SU-DHL-6 (cell line): ENCODE results near the gene ATRN.
"Not testable (repeated sequence)": the region's sequence is repeated elsewhere in the genome, so short reads cannot be mapped to it uniquely, and the experiment has no call there.

Experiments
- H2AFZ ChIP-seq: fragments of 200-600 bp; sonication (generic); 2 replicates; pipeline ENCODE4 v1.6.1; 2014; ENCODE audit warnings: low read depth, mild to moderate bottlenecking, moderate library complexity, mixed read lengths, antibody characterized with exemption, low read length; ENCODE audit not compliant: severe bottlenecking
- H3F3A ChIP-seq: fragments of 200-600 bp; shearing (Covaris generic); 2 replicates; pipeline ENCODE4 v1.6.0; 2016; ENCODE audit warnings: antibody characterized with exemption, mild to moderate bottlenecking; ENCODE audit not compliant: insufficient read depth
- H3K27ac ChIP-seq: fragments of 200-600 bp; sonication (generic); 2 replicates; pipeline ENCODE4 v1.5.1; 2016; ENCODE audit warnings: low read depth, mild to moderate bottlenecking, low read length, moderate library complexity, mixed read lengths
- H3K27me3 ChIP-seq: fragments of 200-600 bp; sonication (generic), shearing (Covaris generic); 2 replicates; pipeline ENCODE4 v1.6.0; 2014; ENCODE audit warnings: mild to moderate bottlenecking, low read length
- H3K36me3 ChIP-seq: fragments of 200-600 bp; sonication (generic); 2 replicates; pipeline ENCODE4 v1.6.1; 2014; ENCODE audit warnings: mild to moderate bottlenecking, low read length, mixed read lengths
- H3K4me2 ChIP-seq: fragments of 300-600, 200-600 bp; shearing (Covaris generic), sonication (generic); 2 replicates; pipeline ENCODE4 v1.6.0; 2014; ENCODE audit warnings: low read length, low read depth, mild to moderate bottlenecking; ENCODE audit not compliant: poor library complexity, severe bottlenecking
- H3K4me3 ChIP-seq: fragments of 200-600 bp; sonication (generic); 2 replicates; pipeline ENCODE4 v1.5.1; 2014; ENCODE audit warnings: antibody characterized with exemption, low read length, mild to moderate bottlenecking, mixed read lengths; ENCODE audit not compliant: insufficient read depth, poor library complexity, severe bottlenecking
- H3K79me2 ChIP-seq: fragments of 200-600 bp; sonication (generic); 2 replicates; pipeline ENCODE4 v1.6.1; 2014; ENCODE audit warnings: mild to moderate bottlenecking, low read length, moderate library complexity; ENCODE audit not compliant: insufficient read depth
- H3K9ac ChIP-seq: fragments of 200-600 bp; sonication (generic); 2 replicates; pipeline ENCODE4 v1.7.0; 2014; ENCODE audit warnings: mild to moderate bottlenecking, low read length
- H3K9me2 ChIP-seq: fragments of 200-600 bp; sonication (generic); replicated peaks from 2 replicates; pipeline ENCODE4 v1.6.1; 2014; ENCODE audit warnings: low read length; ENCODE audit not compliant: insufficient read depth
- H3K9me3 ChIP-seq: fragments of 200-600 bp; sonication (generic); 2 replicates; pipeline ENCODE4 v1.6.1; 2014; ENCODE audit warnings: low read length, mixed read lengths; ENCODE audit not compliant: insufficient read depth
- H4K20me1 ChIP-seq: fragments of 200-600 bp; sonication (generic); 2 replicates; pipeline ENCODE4 v1.6.1; 2014; ENCODE audit warnings: low read depth, mild to moderate bottlenecking, antibody characterized with exemption, low read length, moderate library complexity, mixed read lengths
- EZH2phosphoT487 ChIP-seq: fragments of 200-600 bp; sonication (generic), shearing (Covaris generic); conservative IDR thresholded peaks from 2 replicates; pipeline ENCODE4 v1.6.1; 2018; ENCODE audit warnings: mild to moderate bottlenecking, antibody characterized with exemption, low read length, moderate library complexity, mixed read lengths
- TF ChIP-seq, protein P1 (sequence below): fragments of 200-600 bp; sonication (generic); IDR thresholded peaks from one replicate; pipeline ENCODE4 v1.5.1; 2017; ENCODE audit warnings: antibody characterized with exemption, mild to moderate bottlenecking, low read length, moderate library complexity; ENCODE audit not compliant: insufficient read depth, poor library complexity, severe bottlenecking

Gene ATRN

DNA sequence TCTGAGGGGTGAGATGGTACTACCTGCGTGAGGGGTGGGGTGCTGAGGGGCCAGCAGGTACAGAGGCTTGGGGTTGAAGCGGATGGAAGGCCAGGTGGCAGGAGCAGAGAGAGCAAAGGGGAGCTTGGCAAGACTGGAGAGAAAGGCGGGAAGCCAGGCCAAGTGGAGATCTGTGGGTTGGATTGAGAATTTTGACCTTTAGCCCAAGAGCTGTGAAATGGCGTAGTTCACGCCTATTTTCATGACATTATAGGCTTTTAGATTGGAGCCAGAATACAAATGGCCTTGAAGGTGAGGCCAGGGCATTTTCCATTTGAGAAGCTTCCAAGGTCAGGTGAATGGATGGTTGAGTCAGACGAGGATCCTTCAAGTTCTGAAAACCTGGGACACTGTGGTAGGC, 2.5 kb downstream of the ATRN start:
- Histone ChIP-seq H3K79me2 (no peaks in the 10 kb centered on the region; the same call in 1 of the 2 replicates), H3K36me3 (no peaks in the 10 kb centered on the region), H3F3A (no peaks in the 10 kb centered on the region), H3K9me2 (no peaks in the 10 kb centered on the region), H3K9ac (no peak overlapping the region), H3K4me3 (no peak overlapping the region), H3K27me3 (no peaks in the 10 kb centered on the region), H3K9me3 (no peaks in the 10 kb centered on the region), H3K4me2 (no peak overlapping the region), H4K20me1 (no peaks in the 10 kb centered on the region), H3K27ac (no peak overlapping the region), H2AFZ (no peak overlapping the region)
- TF ChIP-seq EZH2phosphoT487, result no peak
- TF ChIP-seq, protein P1, sequence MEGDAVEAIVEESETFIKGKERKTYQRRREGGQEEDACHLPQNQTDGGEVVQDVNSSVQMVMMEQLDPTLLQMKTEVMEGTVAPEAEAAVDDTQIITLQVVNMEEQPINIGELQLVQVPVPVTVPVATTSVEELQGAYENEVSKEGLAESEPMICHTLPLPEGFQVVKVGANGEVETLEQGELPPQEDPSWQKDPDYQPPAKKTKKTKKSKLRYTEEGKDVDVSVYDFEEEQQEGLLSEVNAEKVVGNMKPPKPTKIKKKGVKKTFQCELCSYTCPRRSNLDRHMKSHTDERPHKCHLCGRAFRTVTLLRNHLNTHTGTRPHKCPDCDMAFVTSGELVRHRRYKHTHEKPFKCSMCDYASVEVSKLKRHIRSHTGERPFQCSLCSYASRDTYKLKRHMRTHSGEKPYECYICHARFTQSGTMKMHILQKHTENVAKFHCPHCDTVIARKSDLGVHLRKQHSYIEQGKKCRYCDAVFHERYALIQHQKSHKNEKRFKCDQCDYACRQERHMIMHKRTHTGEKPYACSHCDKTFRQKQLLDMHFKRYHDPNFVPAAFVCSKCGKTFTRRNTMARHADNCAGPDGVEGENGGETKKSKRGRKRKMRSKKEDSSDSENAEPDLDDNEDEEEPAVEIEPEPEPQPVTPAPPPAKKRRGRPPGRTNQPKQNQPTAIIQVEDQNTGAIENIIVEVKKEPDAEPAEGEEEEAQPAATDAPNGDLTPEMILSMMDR, result no peak

DNA sequence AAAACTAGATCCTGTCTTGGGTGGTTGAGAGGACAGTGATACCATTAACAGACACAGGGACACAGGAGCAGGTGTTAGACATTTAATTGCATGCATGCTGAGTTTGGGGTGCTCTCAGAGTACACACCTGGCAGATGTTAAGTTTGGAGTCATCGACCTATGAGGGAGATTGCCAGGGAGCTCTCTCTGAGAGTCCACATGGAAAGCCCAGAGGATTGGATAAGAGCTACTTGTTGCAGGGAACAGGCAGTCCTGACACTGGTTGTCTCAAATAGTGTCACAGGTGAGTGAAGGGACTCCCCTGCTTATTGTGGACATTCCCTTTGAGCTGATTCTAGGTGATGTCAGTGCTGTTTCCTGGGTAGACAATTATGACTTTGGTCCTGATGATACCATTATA, 3.1 kb downstream of the ATRN start:
- Histone ChIP-seq H3K4me2 (no peak overlapping the region), H3F3A (no peaks in the 10 kb centered on the region), H3K27me3 (no peaks in the 10 kb centered on the region), H3K9me2 (no peaks in the 10 kb centered on the region), H2AFZ (no peak overlapping the region), H3K4me3 (no peak overlapping the region), H3K79me2 (no peaks in the 10 kb centered on the region; the same call in 1 of the 2 replicates), H3K36me3 (no peaks in the 10 kb centered on the region), H3K27ac (no peak overlapping the region), H4K20me1 (no peaks in the 10 kb centered on the region), H3K9ac (no peak overlapping the region), H3K9me3 (no peaks in the 10 kb centered on the region)
- TF ChIP-seq, protein P1, result no peak
- no peak for TF ChIP-seq EZH2phosphoT487

DNA sequence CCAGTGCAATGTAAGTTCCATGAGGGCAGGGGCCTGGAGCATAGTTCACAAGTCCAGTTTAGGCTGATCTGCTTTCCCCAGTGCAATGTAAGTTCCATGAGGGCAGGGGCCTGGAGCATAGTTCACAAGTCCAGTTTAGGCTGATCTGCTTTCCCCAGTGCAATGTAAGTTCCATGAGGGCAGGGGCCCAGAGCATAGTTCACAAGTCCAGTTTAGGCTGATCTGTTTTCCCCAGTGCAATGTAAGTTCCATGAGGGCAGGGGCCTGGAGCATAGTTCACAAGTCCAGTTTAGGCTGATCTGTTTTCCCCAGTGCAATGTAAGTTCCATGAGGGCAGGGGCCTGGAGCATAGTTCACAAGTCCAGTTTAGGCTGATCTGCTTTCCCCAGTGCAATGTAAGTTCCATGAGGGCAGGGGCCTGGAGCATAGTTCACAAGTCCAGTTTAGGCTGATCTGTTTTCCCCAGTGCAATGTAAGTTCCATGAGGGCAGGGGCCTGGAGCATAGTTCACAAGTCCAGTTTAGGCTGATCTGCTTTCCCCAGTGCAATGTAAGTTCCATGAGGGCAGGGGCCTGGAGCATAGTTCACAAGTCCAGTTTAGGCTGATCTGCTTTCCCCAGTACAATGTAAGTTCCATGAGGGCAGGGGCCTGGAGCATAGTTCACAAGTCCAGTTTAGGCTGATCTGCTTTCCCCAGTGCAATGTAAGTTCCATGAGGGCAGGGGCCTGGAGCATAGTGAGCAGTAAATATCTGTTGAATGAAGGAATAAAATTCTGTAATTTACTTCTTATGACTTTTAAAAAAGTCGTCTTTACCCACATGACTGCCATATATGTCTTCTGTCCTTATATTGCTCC, 6.4 kb downstream of the ATRN start:
- not testable (repeated sequence) for H3K4me3 ChIP-seq, H3K9me2 ChIP-seq, H3K27me3 ChIP-seq, H3K9ac ChIP-seq, H3K36me3 ChIP-seq, H3K27ac ChIP-seq, H4K20me1 ChIP-seq, H2AFZ ChIP-seq, H3F3A ChIP-seq, H3K9me3 ChIP-seq, H3K4me2 ChIP-seq, H3K79me2 ChIP-seq

DNA sequence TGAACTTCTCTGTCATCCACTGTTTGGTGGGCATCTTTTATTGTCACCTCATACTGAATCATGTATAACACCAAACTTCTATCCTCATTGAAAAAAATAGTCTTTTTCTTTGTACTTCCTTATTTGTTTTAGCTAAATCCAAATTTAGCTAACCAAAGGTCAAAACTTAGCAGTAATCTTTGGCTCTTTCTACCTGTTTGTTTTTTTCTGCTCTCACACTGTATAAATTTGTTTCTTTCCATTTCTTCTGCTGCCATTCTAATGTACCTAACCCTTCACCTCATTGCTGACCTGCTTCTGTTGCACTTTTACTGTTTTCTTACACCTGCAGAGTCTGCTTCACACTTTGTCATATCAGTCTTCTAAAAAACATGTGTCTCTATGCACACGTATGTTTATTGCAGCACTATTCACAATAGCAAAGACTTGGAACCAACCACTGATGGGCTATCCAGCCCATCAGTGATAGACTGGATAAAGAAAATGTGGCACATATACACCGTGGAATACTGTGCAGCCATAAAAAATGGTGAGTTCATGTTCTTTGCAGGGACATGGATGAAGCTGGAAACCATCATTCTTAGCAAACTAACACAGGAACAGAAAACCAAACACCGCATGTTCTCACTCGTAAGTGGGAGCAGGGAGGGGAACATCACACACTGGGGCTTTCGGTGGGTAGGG, 7.2 kb downstream of the ATRN start:
- TF ChIP-seq, protein P1, result no peak
- Histone ChIP-seq H3K27me3 (no peaks in the 10 kb centered on the region), H3K79me2 (no peaks in the 10 kb centered on the region), H3K9ac (no peak overlapping the region), H3K27ac (no peak overlapping the region), H3K9me3 (no peaks in the 10 kb centered on the region), H3K9me2 (no peaks in the 10 kb centered on the region), H3K4me2 (no peak overlapping the region), H3F3A (no peaks in the 10 kb centered on the region), H3K4me3 (no peak overlapping the region), H2AFZ (no peak overlapping the region), H3K36me3 (no peaks in the 10 kb centered on the region), H4K20me1 (no peaks in the 10 kb centered on the region)
